Measurements from ENCODE around the gene CDADC1.

DNA sequence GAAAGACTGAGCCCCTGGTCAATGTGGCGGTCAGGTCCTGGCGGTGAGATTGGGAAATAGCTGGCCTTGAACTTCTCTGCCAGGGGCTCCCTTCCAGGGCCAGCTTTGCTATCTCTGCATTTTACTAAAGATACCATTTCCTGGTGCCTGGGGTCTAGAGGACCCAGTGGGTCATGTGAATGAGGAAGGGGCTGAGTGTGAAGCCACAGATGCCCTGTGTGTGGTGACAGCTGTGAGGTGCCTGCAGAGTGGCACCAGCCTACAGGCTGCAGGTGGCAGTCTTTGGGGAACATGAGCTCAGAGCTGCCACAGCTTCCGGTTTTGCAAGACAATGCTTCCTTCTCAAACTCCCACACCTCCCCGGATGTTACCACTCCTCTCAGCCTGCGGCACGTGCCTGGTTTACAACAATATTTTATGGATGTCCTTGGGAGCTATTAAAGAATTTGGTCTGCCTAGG, 32.8 kb upstream of the CDADC1 start:
- TF ChIP-seq, protein P1, sequence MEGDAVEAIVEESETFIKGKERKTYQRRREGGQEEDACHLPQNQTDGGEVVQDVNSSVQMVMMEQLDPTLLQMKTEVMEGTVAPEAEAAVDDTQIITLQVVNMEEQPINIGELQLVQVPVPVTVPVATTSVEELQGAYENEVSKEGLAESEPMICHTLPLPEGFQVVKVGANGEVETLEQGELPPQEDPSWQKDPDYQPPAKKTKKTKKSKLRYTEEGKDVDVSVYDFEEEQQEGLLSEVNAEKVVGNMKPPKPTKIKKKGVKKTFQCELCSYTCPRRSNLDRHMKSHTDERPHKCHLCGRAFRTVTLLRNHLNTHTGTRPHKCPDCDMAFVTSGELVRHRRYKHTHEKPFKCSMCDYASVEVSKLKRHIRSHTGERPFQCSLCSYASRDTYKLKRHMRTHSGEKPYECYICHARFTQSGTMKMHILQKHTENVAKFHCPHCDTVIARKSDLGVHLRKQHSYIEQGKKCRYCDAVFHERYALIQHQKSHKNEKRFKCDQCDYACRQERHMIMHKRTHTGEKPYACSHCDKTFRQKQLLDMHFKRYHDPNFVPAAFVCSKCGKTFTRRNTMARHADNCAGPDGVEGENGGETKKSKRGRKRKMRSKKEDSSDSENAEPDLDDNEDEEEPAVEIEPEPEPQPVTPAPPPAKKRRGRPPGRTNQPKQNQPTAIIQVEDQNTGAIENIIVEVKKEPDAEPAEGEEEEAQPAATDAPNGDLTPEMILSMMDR (IDR thresholded peaks at IDR 0.05; ENCODE audit: extremely low read depth in 1 of 2, insufficient read depth in 1 of 2, low read depth in 1 of 2, low read length in 2 of 2), result no peak
- TF ChIP-seq, protein P2, sequence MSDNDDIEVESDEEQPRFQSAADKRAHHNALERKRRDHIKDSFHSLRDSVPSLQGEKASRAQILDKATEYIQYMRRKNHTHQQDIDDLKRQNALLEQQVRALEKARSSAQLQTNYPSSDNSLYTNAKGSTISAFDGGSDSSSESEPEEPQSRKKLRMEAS (IDR thresholded peaks at IDR 0.05; ENCODE audit: insufficient read depth, insufficient read length), result no peak
- TF ChIP-seq MYC (IDR thresholded peaks at IDR 0.05; ENCODE audit: low read depth, low read length), result no peak
- no peak for TF ChIP-seq POLR2A (IDR thresholded peaks at IDR 0.05; ENCODE audit: low read depth, low read length)
- TF ChIP-seq POLR2AphosphoS5 (IDR thresholded peaks at IDR 0.05; ENCODE audit: insufficient read depth, low read depth, low read length), result no peak
